Heart right ventricle (tissue), 16 donors: ENCODE measurements around the gene CDKAL1. TPM values are rescaled to one million over a fixed set of nuclear protein-coding genes. Genes with fewer than 3 reads are reported as not detected.
"Not testable (repeated sequence)": the region's sequence is repeated elsewhere in the genome, so short reads cannot be mapped to it uniquely, and the experiment has no call there.

Source experiments
- ATAC-seq, 8 donors: fragments of 200-7000 bp; cut with Tn5 transposase; one replicate each; pipeline ENCODE4 v1.9.1; 2020; ENCODE audit warnings: mild to moderate bottlenecking in 8 of 8, moderate library complexity in 8 of 8, moderate number of reproducible peaks in 1 of 8
- DNase-seq, 2 donors: peaks; one replicate each; pipeline ENCODE4 v3.0.0-alpha.2; 2020
- H3K27ac ChIP-seq, 10 donors: fragments of 200-600 bp; sonication (generic) in 2 of 10; one replicate each; pipeline versions ENCODE4 v1.5.0 to v1.8.0; 2020 to 2022; ENCODE audit warnings: mild to moderate bottlenecking in 3 of 10
- H3K27me3 ChIP-seq, 7 donors: fragments of 200-600 bp; one replicate each; pipeline ENCODE4 v1.8.0; 2021 to 2022; ENCODE audit warnings: mild to moderate bottlenecking in 2 of 7
- H3K36me3 ChIP-seq, 9 donors: fragments of 200-600 bp; sonication (generic) in 1 of 9; one replicate each; pipeline versions ENCODE4 v1.5.0 to v1.8.0; 2020 to 2022; ENCODE audit warnings: mild to moderate bottlenecking in 2 of 9
- H3K4me1 ChIP-seq, 9 donors: fragments of 200-600 bp; sonication (generic) in 1 of 9; one replicate each; pipeline versions ENCODE4 v1.5.0 to v1.8.0; 2020 to 2022; ENCODE audit warnings: mild to moderate bottlenecking in 4 of 9
- H3K4me3 ChIP-seq, 10 donors: fragments of 200-600 bp; sonication (generic) in 2 of 10; one replicate each; pipeline versions ENCODE4 v1.5.0 to v1.8.0; 2020 to 2022; ENCODE audit warnings: mild to moderate bottlenecking in 7 of 10, moderate library complexity in 2 of 10
- H3K9me3 ChIP-seq, 11 donors: fragments of 200-600 bp in 10 of 11; sonication (generic) in 2 of 11; one replicate each; pipeline versions ENCODE4 v1.5.0 to v1.8.0; 2013 to 2022; ENCODE audit warnings: mild to moderate bottlenecking in 2 of 11, control low read depth in 1 of 11, moderate library complexity in 1 of 11
- CTCF ChIP-seq, 9 donors: fragments of 200-600 bp; sonication (generic) in 2 of 9; IDR thresholded peaks; one replicate each; pipeline versions ENCODE4 v1.5.0 to v1.8.0; 2021 to 2022; ENCODE audit warnings: antibody characterized with exemption in 9 of 9, mild to moderate bottlenecking in 5 of 9, moderate library complexity in 1 of 9
- WGBS, 2 donors: extraction: QIAGEN DNeasy Blood & Tissue Kit; methylation state at CpG; one replicate each; pipeline ENCODE4 v1.1.7; 2013; ENCODE audit warnings: inconsistent platforms in 1 of 2; 5-methylcytosine and 5-hydroxymethylcytosine counted together
- intact Hi-C, 10 donors: fragments of 100-400 bp; cut with DNase I; formaldehyde crosslinking; loops; one replicate each; pipeline versions ENCODE4 v1.11.1 to v1.14.2; 2022
- polyA plus RNA-seq, 2 donors: library from polyadenylated mRNA; stranded (reverse); fragments of 200-250 nt; gene quantifications; one replicate each; pipeline ENCODE4 v1.2.3, GENCODE V29; 2013
- total RNA-seq, 10 donors: library from RNA; stranded (reverse); fragmentation: NEBNext Ultra II Directional in 3 of 10; extraction: Animal tissue kit (Norgen Biotek cat#: 25700) in 3 of 10; gene quantifications; one replicate each; pipeline versions ENCODE4 v1.2.1 to v1.2.4, GENCODE V29; 2021 to 2023
- donor health status: Arrhythmogenic right ventricular cardiomyopathy.
- donor health status: ischemic (EF 13 %, LVEDD 7.1; RV severe dilation, severe dysfunction).
- donor health status: healthy with polysubstance abuse.
- donor health status: DM: no; HTN: yes; CAD: no.
- donor health status: DM: no; HTN: no; CAD: no.
- donor health status: ischemic (EF 25% LVEDD 6.9; RV normal size, moderate dysfunction).
- donor health status: ischemic (EF 25% LVEDD 5.7; RV mildly dilated, moderate dysfunction).
- donor health status: healthy.
- donor health status: DM: yes; HTN: yes; CAD: no.
- donor health status: Ischemic cardiomyopathy.
- donor health status: ischemic (EF 35%, LVEDD 5.7; RV mildly dilated, moderate dysfunction).
- donor health status: nonischemic (EF 11% LVEDD 7.7; RV severe dilation, severe dysfunction).
- donor health status: DM: yes; HTN: yes; CAD: no.
- donor health status: PGD.
- donor health status: ischemic (EF 29% LVEDD 5.4; RV normal size, mild dysfunction).
- donor health status: nonischemic (EF 23%, LVEDD 6.1; RV moderate dilation, normal function).

CDKAL1 gene
- total and polyA plus RNA-seq, 12 donors = 3.2 to 14.0 (median 10.6) TPM

DNA sequence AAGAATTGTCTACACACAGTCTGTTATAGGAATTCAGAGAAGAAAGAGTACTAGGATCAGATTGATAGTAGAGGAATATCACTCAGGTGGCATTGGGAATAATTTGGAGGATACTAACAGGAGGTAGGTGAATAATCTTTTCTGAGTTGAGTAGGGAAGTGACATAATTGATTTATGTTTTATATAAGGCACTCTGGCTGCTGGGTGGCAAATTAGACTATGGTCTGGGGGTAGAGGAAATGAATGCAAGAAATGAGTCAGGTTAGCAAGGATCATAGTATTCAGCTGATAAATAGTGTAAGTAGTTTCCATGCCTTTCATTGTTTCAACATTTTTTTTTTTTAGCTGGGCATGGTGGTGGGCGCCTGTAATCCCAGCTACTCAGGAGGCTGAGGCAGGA is 113.3 kb downstream of the CDKAL1 start:
- no peak for DNase-seq
- intact Hi-C loops = no loop called here
- 97 to 100% methylated on average over 1 of the region's 1 CpG for WGBS, 2 donors
- no peaks in the 10 kb centered on the region for H3K4me1 ChIP-seq
- H3K36me3 ChIP-seq = peaks cover 0 to 10% (median 0%) of the 10 kb centered on the region in 9 donors
- no peak overlapping the region for H3K27ac ChIP-seq
- TF ChIP-seq CTCF (IDR thresholded peaks at IDR 0.05) = no peak
- H3K27me3 ChIP-seq = no peaks in the 10 kb centered on the region
- no peak for ATAC-seq
- no peak overlapping the region for H3K4me3 ChIP-seq
- H3K9me3 ChIP-seq = peaks cover 0 to 5% (median 0%) of the 10 kb centered on the region in 11 donors

- H3K4me3 ChIP-seq, DNase-seq, H3K4me1 ChIP-seq, H3K9me3 ChIP-seq, H3K27me3 ChIP-seq, H3K27ac ChIP-seq, intact Hi-C loops, ATAC-seq, H3K36me3 ChIP-seq: not testable (repeated sequence)
- WGBS, 2 donors = 85 to 99% methylated on average over 7 of the region's 7 CpGs
These were observed 115.6 kb downstream of the CDKAL1 start for GRCh38 chr6:20649696-20650470.

- Histone ChIP-seq H3K36me3 (peaks cover 0 to 10% (median 0%) of the 10 kb centered on the region in 9 donors), H3K4me1 (no peaks in the 10 kb centered on the region), H3K27me3 (no peaks in the 10 kb centered on the region), H3K27ac (no peak overlapping the region), H3K4me3 (no peak overlapping the region), H3K9me3 (peaks cover 0 to 5% (median 0%) of the 10 kb centered on the region in 11 donors)
- ATAC-seq (no peak), DNase-seq (no peak)
- 73 to 74% methylated on average over 8 of the region's 8 CpGs for WGBS, 2 donors
- intact Hi-C loops = no loop called here
- no peak for TF ChIP-seq CTCF (IDR thresholded peaks at IDR 0.05)
These were observed 118.2 kb downstream of the CDKAL1 start for GRCh38 chr6:20652299-20653084.

DNA sequence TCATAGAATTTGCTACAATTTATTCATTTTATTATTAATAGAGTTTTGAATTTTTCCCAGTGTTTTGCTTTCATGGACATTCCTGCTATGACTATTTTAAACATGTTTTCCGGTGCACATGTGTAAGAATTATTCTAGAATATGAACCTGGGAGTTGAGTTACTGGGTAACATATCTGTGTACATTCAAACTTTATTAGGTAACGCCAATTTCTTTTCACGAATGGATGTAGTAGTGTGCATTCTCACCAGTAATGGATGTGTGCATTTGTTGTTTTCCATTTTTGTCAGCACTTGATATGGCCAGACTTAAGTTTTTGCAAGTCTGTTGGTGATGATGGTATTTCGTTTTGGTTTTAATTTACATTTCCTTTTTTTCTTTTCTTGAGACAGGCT is 118.8 kb downstream of the CDKAL1 start:
- ATAC-seq (no peak), DNase-seq (no peak)
- no peak overlapping the region for H3K27ac ChIP-seq
- H3K36me3 ChIP-seq = peaks cover 0 to 10% (median 0%) of the 10 kb centered on the region in 9 donors
- H3K9me3 ChIP-seq = peaks cover 0 to 5% (median 0%) of the 10 kb centered on the region in 11 donors
- TF ChIP-seq CTCF (IDR thresholded peaks at IDR 0.05) = no peak
- no peak overlapping the region for H3K4me3 ChIP-seq
- intact Hi-C loops = no loop called here
- WGBS, 2 donors = 95 to 97% methylated on average over 4 of the region's 4 CpGs
- H3K27me3 ChIP-seq = no peaks in the 10 kb centered on the region
- H3K4me1 ChIP-seq = no peaks in the 10 kb centered on the region
